Gastroesophageal sphincter (tissue), 4 donors: Measurements from ENCODE around the gene STXBP1. TPM values are rescaled to one million over a fixed set of nuclear protein-coding genes. Genes with fewer than 3 reads are reported as not detected.

Experiments
- ATAC-seq: fragments of 150-250 bp; one replicate; pipeline ENCODE4 v1.9.1; 2016; ENCODE audit warnings: mild to moderate bottlenecking, moderate library complexity
- H3K27ac ChIP-seq, 4 donors: fragments of 200-600 bp; sonication (generic) in 3 of 4; 1 replicate in 3 of 4; 2 replicates in 1 of 4; pipeline ENCODE4 v1.5.1; 2016 to 2019
- H3K27me3 ChIP-seq: fragments of 200-600 bp; sonication (generic); one replicate; pipeline ENCODE4 v1.5.1; 2019
- H3K36me3 ChIP-seq, 2 donors: fragments of 200-600 bp; sonication (generic); one replicate each; pipeline ENCODE4 v1.5.1; 2019; ENCODE audit warnings: control low read depth in 1 of 2
- H3K4me1 ChIP-seq, 3 donors: fragments of 200-600 bp; sonication (generic); 1 replicate in 2 of 3; 2 replicates in 1 of 3; pipeline ENCODE4 v1.5.1; 2016 to 2019; ENCODE audit warnings: control low read depth in 2 of 3
- H3K4me3 ChIP-seq, 2 donors: fragments of 200-600 bp; sonication (generic); one replicate each; pipeline ENCODE4 v1.5.1; 2019; ENCODE audit warnings: mild to moderate bottlenecking in 1 of 2, moderate library complexity in 1 of 2
- H3K9me3 ChIP-seq, 3 donors: fragments of 200-600 bp; sonication (generic); one replicate each; pipeline ENCODE4 v1.5.1; 2017 to 2019; ENCODE audit warnings: control low read depth in 2 of 3
- CTCF ChIP-seq, 4 experiments: fragments of 200-600 bp in 2 of 4; fragments of 450-650 bp in 2 of 4; sonication (generic) in 1 of 4; IDR thresholded peaks; one replicate each; pipeline ENCODE4 v1.5.1; 2017 to 2019; ENCODE audit warnings: antibody characterized with exemption in 4 of 4, mild to moderate bottlenecking in 2 of 4, moderate library complexity in 2 of 4
- EP300 ChIP-seq: sonication (generic); formaldehyde crosslinking; IDR thresholded peaks from one replicate; pipeline ENCODE4 v1.6.1; 2017; ENCODE audit warnings: antibody characterized with exemption, mild to moderate bottlenecking
- POLR2A ChIP-seq, 2 donors: fragments of 450-650 bp; IDR thresholded peaks; one replicate each; pipeline ENCODE4 v1.6.1; 2017; ENCODE audit warnings: antibody characterized with exemption in 2 of 2, mild to moderate bottlenecking in 2 of 2, moderate library complexity in 1 of 2
- POLR2AphosphoS5 ChIP-seq: sonication (generic); formaldehyde crosslinking; IDR thresholded peaks from one replicate; pipeline ENCODE4 v1.6.1; 2017; ENCODE audit warnings: antibody characterized with exemption
- WGBS, 2 donors: methylation state at CpG; one replicate each; pipeline ENCODE4 v1.1.5; 2018; ENCODE audit warnings: low coverage in 1 of 2; 5-methylcytosine and 5-hydroxymethylcytosine counted together
- total RNA-seq, 4 donors: library from RNA; depleted of rRNA; stranded (reverse); fragments of >200 nt; gene quantifications; one replicate each; pipeline ENCODE4 v1.1.0, GENCODE V29; 2016

The STXBP1 gene
- total RNA-seq, 4 donors from 2014 or later: 25.7 to 47.0 (median 33.1) TPM

- 68 to 80% methylated on average over 8 to 14 of the region's 14 CpGs for WGBS, 2 donors
- peak overlapping the region in 2 of 4 donors; percentile 20 to 75 for H3K27ac ChIP-seq
- no peak for ATAC-seq
- H3K4me1 ChIP-seq: peaks cover 0 to 36% (median 0%) of the 10 kb centered on the region in 3 donors
- H3K9me3 ChIP-seq: no peaks in the 10 kb centered on the region
- no peaks in the 10 kb centered on the region for H3K27me3 ChIP-seq
- H3K36me3 ChIP-seq: no peaks in the 10 kb centered on the region
- H3K4me3 ChIP-seq: no peak overlapping the region
- TF ChIP-seq POLR2AphosphoS5 (no peak), CTCF (IDR thresholded peaks at IDR 0.05) (no peak), EP300 (no peak), POLR2A (IDR thresholded peaks at IDR 0.05) (no peak)
Measured at GRCh38 chr9:127586096-127586495, 26.0 kb upstream of the STXBP1 start.

DNA sequence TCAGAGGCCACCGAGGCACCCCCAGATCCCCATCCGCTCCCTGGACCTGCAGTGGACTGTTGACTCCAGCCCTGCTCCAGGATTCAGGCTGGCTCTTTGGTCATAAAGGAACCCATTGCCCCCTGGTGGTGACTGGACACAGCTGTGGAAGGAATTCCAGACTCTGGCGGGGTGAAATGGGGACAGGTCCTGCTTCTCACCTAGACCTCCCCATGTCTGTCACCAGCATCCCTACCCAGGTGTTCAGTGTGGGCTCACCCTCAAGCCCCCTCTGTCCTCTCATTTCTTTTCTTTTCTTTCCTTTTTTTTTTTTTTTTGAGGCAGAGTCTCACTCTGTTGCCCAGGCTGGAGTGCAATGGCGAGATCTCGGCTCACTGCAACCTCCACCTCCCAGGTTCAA, 25.5 kb upstream of the STXBP1 start:
- Histone ChIP-seq H3K9me3 (no peaks in the 10 kb centered on the region), H3K4me1 (peaks cover 0 to 35% (median 0%) of the 10 kb centered on the region in 3 donors), H3K4me3 (no peak overlapping the region), H3K27me3 (no peaks in the 10 kb centered on the region), H3K36me3 (no peaks in the 10 kb centered on the region), H3K27ac (no peak overlapping the region)
- 31 to 51% methylated on average over 3 to 4 of the region's 5 CpGs for WGBS, 2 donors
- TF ChIP-seq POLR2A (IDR thresholded peaks at IDR 0.05) (no peak), POLR2AphosphoS5 (peak; percentile 65), EP300 (no peak), CTCF (IDR thresholded peaks at IDR 0.05) (peak; percentile 64 to 97 (median 92))
- ATAC-seq: peak; percentile 72

DNA sequence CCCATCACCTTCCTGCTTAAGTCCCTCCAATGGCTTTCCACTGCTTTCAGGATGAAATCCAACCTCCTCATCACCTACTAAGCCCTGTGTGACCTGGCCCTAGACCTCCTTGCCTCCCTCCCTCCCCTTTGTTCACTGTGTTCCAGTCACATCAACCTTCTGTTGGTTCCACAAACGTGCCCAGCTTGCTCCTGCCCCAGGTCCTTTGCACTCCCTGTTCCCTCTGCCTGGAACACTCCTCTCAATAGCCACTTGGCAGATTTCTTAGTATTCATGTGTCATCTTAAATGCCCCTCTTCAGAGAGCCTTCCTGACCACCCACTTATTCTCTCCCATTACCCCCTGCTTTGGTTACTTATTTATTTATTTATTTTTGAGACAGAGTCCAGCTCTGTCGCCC, 24.1 kb upstream of the STXBP1 start:
- no peak for ATAC-seq
- H3K4me3 ChIP-seq: no peak overlapping the region
- no peaks in the 10 kb centered on the region for H3K36me3 ChIP-seq
- H3K27ac ChIP-seq: no peak overlapping the region
- H3K27me3 ChIP-seq: no peaks in the 10 kb centered on the region
- peaks cover 0 to 35% (median 0%) of the 10 kb centered on the region in 3 donors for H3K4me1 ChIP-seq
- TF ChIP-seq POLR2AphosphoS5 (no peak), POLR2A (IDR thresholded peaks at IDR 0.05) (no peak), EP300 (no peak), CTCF (IDR thresholded peaks at IDR 0.05) (no peak)
- no peaks in the 10 kb centered on the region for H3K9me3 ChIP-seq
- WGBS, 2 donors: 67 to 69% methylated on average over 2 of the region's 2 CpGs

DNA sequence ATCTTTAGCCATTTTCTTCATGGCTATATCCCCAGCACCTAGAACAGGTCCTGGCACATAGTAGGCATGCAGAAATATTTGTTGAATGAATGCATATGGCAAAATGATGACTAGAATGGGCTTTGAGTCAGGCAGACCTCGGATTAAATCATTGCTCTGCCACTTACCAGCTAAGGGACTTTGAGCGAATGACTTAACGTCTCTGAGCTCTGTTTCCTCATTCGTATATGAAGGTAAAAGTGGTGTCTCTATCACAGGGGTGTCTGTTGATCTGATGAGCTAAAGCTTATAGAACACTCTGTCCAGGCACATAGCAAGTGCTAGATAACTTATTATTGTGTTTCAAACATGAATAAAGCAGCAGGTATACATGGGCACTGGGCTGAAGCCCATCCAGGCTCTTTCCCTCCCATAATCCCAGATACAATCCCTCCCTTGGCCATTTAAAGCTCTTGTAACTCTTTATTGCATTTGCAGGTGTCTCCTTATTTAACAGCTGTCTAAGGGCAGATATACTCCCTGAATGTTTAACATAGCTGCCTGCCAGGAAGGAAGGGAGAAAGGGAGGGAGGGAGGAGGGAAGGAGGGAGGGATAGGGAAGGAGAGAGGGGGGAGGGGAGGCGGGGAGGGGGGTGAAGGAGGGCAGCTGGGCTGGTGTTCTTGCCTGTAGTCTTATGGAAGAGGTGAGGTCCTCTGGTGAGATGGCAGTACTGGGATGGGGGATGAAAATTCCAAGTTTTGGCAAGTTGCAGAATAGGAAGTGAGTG, 23.2 kb upstream of the STXBP1 start:
- TF ChIP-seq POLR2A (IDR thresholded peaks at IDR 0.05) (no peak), POLR2AphosphoS5 (no peak), EP300 (no peak), CTCF (IDR thresholded peaks at IDR 0.05) (no peak)
- WGBS, 2 donors: 40 to 55% methylated on average over 1 to 5 of the region's 5 CpGs

DNA sequence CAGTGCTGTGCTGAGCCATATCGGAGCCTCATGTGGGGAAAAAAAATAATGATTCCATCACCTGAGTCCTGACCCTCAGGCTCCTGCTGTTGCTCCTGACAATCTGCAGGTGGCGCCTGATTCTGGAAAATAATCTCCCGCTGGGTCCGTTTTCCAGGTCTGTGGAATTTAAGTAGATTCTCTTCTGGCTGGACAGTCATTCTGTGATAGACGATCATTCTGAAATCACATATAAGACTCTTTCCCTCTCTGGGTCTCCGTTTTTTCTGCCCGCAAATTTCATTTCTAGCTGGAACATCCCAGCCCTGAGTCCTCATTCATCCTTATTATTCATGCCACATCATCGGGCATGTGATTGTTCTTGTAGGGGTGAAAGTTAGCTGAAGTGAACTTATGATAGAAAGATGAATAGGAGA, 22.1 kb upstream of the STXBP1 start:
- Histone ChIP-seq H3K4me1 (peaks cover 0 to 18% (median 0%) of the 10 kb centered on the region in 3 donors), H3K27ac (no peak overlapping the region), H3K4me3 (no peak overlapping the region), H3K36me3 (no peaks in the 10 kb centered on the region), H3K9me3 (no peaks in the 10 kb centered on the region), H3K27me3 (no peaks in the 10 kb centered on the region)
- 1 to 9% methylated on average over 8 of the region's 8 CpGs for WGBS, 2 donors
- ATAC-seq: peak; percentile 81
- TF ChIP-seq POLR2AphosphoS5 (peak; percentile 31), CTCF (IDR thresholded peaks at IDR 0.05) (peak in 3 of 4 experiments; percentile 93 to 95 (median 93)), POLR2A (IDR thresholded peaks at IDR 0.05) (no peak), EP300 (no peak)

More for the DNA sequence above, 23.2 kb upstream of the STXBP1 start:
- H3K27ac ChIP-seq: no peak overlapping the region
- no peaks in the 10 kb centered on the region for H3K27me3 ChIP-seq
- peaks cover 0 to 26% (median 0%) of the 10 kb centered on the region in 3 donors for H3K4me1 ChIP-seq
- H3K9me3 ChIP-seq: no peaks in the 10 kb centered on the region
- H3K36me3 ChIP-seq: no peaks in the 10 kb centered on the region
- ATAC-seq: no peak
- H3K4me3 ChIP-seq: no peak overlapping the region
